Measurements from ENCODE around the gene HYAL2. TPM values are rescaled to one million over a fixed set of nuclear protein-coding genes. Genes with fewer than 3 reads are reported as not detected.

Gene HYAL2, protein sequence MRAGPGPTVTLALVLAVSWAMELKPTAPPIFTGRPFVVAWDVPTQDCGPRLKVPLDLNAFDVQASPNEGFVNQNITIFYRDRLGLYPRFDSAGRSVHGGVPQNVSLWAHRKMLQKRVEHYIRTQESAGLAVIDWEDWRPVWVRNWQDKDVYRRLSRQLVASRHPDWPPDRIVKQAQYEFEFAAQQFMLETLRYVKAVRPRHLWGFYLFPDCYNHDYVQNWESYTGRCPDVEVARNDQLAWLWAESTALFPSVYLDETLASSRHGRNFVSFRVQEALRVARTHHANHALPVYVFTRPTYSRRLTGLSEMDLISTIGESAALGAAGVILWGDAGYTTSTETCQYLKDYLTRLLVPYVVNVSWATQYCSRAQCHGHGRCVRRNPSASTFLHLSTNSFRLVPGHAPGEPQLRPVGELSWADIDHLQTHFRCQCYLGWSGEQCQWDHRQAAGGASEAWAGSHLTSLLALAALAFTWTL
- 37.2 TPM for polyA plus RNA-seq
- long read RNA-seq, donor 1, full-length matches to known transcripts: 15 of 15 reads
- long read RNA-seq, donor 1, partial matches to known transcripts: 0 of 15 reads
- long read RNA-seq, donor 1, other reads (novel, unspliced or antisense): 0 of 15 reads
- long read RNA-seq, donor 2, full-length matches to known transcripts: 22 of 22 reads
- long read RNA-seq, donor 2, partial matches to known transcripts: 0 of 22 reads
- long read RNA-seq, donor 2, other reads (novel, unspliced or antisense): 0 of 22 reads
- long read RNA-seq, donor 3: 0 reads
- long read RNA-seq, donor 4, partial matches to known transcripts: 0 of 1 reads
- long read RNA-seq, donor 4, other reads (novel, unspliced or antisense): 0 of 1 reads
- long read RNA-seq, donor 5, full-length matches to known transcripts: 14 of 14 reads
- long read RNA-seq, donor 5, partial matches to known transcripts: 0 of 14 reads
- long read RNA-seq, donor 5, other reads (novel, unspliced or antisense): 0 of 14 reads
- long read RNA-seq, donor 6, full-length matches to known transcripts: 23 of 28 reads
- long read RNA-seq, donor 6, partial matches to known transcripts: 5 of 28 reads
- long read RNA-seq, donor 6, other reads (novel, unspliced or antisense): 0 of 28 reads
- long read RNA-seq, donor 7, full-length matches to known transcripts: 12 of 12 reads
- long read RNA-seq, donor 7, partial matches to known transcripts: 0 of 12 reads
- long read RNA-seq, donor 7, other reads (novel, unspliced or antisense): 0 of 12 reads
- long read RNA-seq, donor 8, full-length matches to known transcripts: 30 of 30 reads
- long read RNA-seq, donor 8, partial matches to known transcripts: 0 of 30 reads
- long read RNA-seq, donor 8, other reads (novel, unspliced or antisense): 0 of 30 reads
- long read RNA-seq, donor 9, full-length matches to known transcripts: 27 of 27 reads
- long read RNA-seq, donor 9, partial matches to known transcripts: 0 of 27 reads
- long read RNA-seq, donor 9, other reads (novel, unspliced or antisense): 0 of 27 reads
- long read RNA-seq, donor 10, full-length matches to known transcripts: 26 of 26 reads
- long read RNA-seq, donor 10, partial matches to known transcripts: 0 of 26 reads
- long read RNA-seq, donor 10, other reads (novel, unspliced or antisense): 0 of 26 reads
- long read RNA-seq, donor 11, full-length matches to known transcripts: 13 of 13 reads
- long read RNA-seq, donor 11, partial matches to known transcripts: 0 of 13 reads
- long read RNA-seq, donor 11, other reads (novel, unspliced or antisense): 0 of 13 reads

DNA sequence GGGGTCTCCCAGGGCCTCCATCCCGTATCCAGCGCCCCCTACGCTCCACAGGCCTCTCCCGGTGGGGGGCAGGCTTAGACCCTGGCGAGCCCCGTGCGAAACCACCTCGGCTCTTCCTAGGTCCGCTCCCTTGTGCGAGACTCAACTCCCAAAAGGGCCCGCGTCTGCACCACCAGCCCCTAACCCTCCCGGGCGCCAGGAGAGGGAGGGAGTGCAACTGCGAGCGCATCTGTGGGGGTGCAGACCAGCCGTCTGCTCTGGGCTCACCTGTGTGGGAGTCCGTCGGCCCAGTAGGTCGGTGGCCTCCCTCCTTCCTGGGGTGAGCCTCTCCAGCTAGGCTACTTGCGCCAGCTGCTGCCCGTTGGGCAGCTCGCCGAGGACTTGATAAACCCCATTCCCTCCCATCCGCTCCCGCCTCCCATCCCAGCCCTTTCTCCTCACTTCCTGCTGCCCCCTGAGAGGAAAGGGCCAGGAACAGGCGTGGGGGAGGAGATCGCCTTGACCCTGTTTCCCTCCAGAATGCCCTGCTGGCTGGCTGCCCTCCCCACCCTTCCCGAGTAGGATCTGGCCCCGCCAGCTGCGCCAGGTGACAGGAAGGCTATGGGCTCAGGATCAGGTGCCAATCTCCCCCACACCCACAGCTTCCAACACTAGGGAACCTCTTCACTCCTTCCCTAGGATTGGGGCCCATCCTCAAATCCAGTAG is at the start of gene HYAL2:
TSS of gene HYAL2 (minus strand) at position 360 of the 706 bp plus-strand sequence. CDS start 2,256 bp downstream, outside the sequence.
- Histone ChIP-seq H3K27ac (ENCODE audit: low read length) (peak within 1 kb of the TSS; percentile 94), H3K27me3 (ENCODE audit: control insufficient read depth, insufficient read depth, low read length) (no peaks in the 10 kb centered on the region), H3K4me3 (ENCODE audit: low read length) (peak within 1 kb of the TSS; percentile 71), H3K4me1 (ENCODE audit: control insufficient read depth, insufficient read depth, low read length) (peaks cover 66% of the 10 kb centered on the region), H3K36me3 (ENCODE audit: control insufficient read depth, insufficient read depth, low read length) (peaks cover 38% of the 10 kb centered on the region), H3K9me3 (ENCODE audit: control insufficient read depth, low read depth, low read length) (no peaks in the 10 kb centered on the region)
- peak in 1 of 2 donors; percentile 38 for DNase-seq
- WGBS (ENCODE audit: insufficient coverage, low lambda C conversion rate): no CpG with 5 or more reads among the region's 31 CpGs

DNA sequence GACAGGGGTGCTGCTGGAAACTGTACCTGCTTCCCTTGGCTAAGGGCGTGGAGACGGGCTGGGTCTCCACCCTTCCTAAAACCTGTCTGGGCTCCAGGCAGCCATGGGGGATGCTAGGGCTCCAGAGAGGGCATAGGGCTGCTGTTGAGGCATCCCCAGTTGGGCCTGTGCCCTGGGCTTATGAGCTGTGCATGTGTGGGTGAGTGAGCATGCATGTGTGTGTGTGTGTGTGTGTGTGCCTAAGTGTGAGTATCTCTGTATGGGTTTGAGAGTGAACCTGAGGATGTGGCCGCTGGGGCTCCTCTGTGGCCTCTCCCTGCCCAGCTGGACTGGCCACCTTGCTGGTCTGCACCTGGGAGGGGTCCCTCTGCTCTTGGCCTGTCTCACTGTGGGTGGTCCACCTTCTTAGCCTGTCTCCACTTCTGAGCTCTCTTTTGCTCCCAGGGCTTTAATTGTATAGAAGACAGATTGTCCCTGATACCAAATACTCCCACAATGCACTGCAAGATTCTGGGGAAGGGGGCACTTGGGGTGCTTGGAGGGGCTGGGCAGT is 48.7 kb upstream of the HYAL2 start:
- Histone ChIP-seq H3K27me3 (ENCODE audit: control insufficient read depth, insufficient read depth, low read length) (peaks cover 4% of the 10 kb centered on the region), H3K9me3 (ENCODE audit: control insufficient read depth, low read depth, low read length) (no peaks in the 10 kb centered on the region), H3K4me1 (ENCODE audit: control insufficient read depth, insufficient read depth, low read length) (peaks cover 8% of the 10 kb centered on the region), H3K27ac (ENCODE audit: low read length) (no peak overlapping the region), H3K36me3 (ENCODE audit: control insufficient read depth, insufficient read depth, low read length) (no peaks in the 10 kb centered on the region), H3K4me3 (ENCODE audit: low read length) (no peak overlapping the region)
- no CpG with 5 or more reads among the region's 3 CpGs for WGBS (ENCODE audit: insufficient coverage, low lambda C conversion rate)
- DNase-seq: no peak

DNA sequence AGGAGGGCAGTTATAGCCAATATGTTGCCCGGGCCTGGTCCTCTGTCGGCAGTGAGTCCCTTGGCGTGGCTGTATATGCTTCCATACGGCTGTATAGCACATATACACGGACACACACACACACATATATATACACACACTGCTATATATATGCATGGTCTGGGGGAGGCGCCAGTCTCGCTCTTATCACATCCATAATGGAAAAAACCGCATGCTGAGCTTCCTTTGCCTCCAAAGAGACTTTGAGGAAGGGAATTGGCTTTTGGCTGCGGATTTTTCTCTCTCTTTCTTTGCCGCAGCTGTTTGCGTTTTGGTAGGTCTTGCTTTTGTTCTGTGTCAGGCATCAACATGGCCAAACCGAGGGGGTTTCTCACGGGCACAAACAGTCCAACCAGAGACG is 48.0 kb upstream of the HYAL2 start:
- H3K27ac ChIP-seq (ENCODE audit: low read length): no peak overlapping the region

DNA sequence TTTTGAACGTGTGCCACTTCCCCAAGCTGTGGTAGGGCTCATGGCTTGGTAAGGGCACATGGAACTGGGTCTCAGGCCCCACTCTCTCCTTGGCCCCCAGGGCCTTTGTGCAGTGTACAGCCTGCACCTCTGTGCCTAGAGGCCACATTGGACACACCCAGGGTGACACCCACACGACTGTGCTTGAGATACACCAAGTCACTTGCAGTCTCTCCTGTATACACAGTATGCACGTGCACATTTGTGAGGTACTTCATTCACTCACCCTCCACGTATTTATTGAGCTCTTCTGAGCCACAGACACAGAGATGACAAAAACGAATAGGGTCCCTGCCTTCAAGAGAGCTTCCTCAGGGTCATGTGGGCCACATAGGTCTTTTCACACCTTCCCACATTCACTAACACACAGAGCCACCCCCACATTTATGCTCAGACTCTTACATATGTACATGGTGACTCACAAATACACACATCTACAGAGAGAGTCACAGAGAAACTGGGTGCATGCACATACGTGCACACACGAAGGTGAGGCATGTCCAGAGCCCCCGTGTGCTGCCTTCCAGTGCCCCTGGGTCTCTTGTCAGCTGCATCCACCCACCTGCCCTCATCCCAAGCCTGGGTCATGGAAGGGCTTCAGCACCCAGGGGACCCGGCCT is 46.6 kb upstream of the HYAL2 start:
- Histone ChIP-seq H3K27ac (ENCODE audit: low read length) (no peak overlapping the region), H3K4me3 (ENCODE audit: low read length) (no peak overlapping the region), H3K9me3 (ENCODE audit: control insufficient read depth, low read depth, low read length) (no peaks in the 10 kb centered on the region), H3K4me1 (ENCODE audit: control insufficient read depth, insufficient read depth, low read length) (peaks cover 19% of the 10 kb centered on the region), H3K27me3 (ENCODE audit: control insufficient read depth, insufficient read depth, low read length) (no peaks in the 10 kb centered on the region), H3K36me3 (ENCODE audit: control insufficient read depth, insufficient read depth, low read length) (no peaks in the 10 kb centered on the region)
- WGBS (ENCODE audit: insufficient coverage, low lambda C conversion rate): no CpG with 5 or more reads among the region's 9 CpGs
- no peak for DNase-seq

More for the DNA sequence above, 48.0 kb upstream of the HYAL2 start:
- Histone ChIP-seq H3K9me3 (ENCODE audit: control insufficient read depth, low read depth, low read length) (no peaks in the 10 kb centered on the region), H3K4me3 (ENCODE audit: low read length) (no peak overlapping the region), H3K4me1 (ENCODE audit: control insufficient read depth, insufficient read depth, low read length) (peaks cover 10% of the 10 kb centered on the region), H3K27me3 (ENCODE audit: control insufficient read depth, insufficient read depth, low read length) (peaks cover 4% of the 10 kb centered on the region), H3K36me3 (ENCODE audit: control insufficient read depth, insufficient read depth, low read length) (no peaks in the 10 kb centered on the region)
- DNase-seq: no peak
- WGBS (ENCODE audit: insufficient coverage, low lambda C conversion rate): 100% methylated on average over 1 of the region's 14 CpGs

DNA sequence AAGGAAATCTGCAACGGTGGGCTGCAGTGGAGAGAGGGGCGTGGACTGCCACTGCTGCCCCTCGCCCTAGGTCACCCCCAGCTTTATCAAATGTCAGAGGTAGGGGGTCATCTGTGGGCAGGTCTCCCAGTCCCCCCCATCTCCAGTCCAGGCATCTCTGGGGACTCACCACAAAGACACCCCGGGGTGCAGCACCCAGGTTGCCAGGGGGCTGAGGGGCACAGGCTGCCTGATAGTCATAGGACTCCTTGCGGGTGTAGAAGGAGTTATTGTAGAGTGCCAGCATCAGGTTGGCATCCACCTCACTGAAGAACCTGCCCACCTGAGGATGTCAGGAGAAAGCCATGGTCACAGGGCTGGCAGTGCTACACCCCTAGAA is 43.3 kb upstream of the HYAL2 start:
- no peak for DNase-seq
- Histone ChIP-seq H3K36me3 (ENCODE audit: control insufficient read depth, insufficient read depth, low read length) (no peaks in the 10 kb centered on the region), H3K9me3 (ENCODE audit: control insufficient read depth, low read depth, low read length) (no peaks in the 10 kb centered on the region), H3K4me1 (ENCODE audit: control insufficient read depth, insufficient read depth, low read length) (peaks cover 11% of the 10 kb centered on the region), H3K27ac (ENCODE audit: low read length) (no peak overlapping the region), H3K4me3 (ENCODE audit: low read length) (peak overlapping the region; percentile 76), H3K27me3 (ENCODE audit: control insufficient read depth, insufficient read depth, low read length) (no peaks in the 10 kb centered on the region)
- no CpG with 5 or more reads among the region's 5 CpGs for WGBS (ENCODE audit: insufficient coverage, low lambda C conversion rate)

DNA sequence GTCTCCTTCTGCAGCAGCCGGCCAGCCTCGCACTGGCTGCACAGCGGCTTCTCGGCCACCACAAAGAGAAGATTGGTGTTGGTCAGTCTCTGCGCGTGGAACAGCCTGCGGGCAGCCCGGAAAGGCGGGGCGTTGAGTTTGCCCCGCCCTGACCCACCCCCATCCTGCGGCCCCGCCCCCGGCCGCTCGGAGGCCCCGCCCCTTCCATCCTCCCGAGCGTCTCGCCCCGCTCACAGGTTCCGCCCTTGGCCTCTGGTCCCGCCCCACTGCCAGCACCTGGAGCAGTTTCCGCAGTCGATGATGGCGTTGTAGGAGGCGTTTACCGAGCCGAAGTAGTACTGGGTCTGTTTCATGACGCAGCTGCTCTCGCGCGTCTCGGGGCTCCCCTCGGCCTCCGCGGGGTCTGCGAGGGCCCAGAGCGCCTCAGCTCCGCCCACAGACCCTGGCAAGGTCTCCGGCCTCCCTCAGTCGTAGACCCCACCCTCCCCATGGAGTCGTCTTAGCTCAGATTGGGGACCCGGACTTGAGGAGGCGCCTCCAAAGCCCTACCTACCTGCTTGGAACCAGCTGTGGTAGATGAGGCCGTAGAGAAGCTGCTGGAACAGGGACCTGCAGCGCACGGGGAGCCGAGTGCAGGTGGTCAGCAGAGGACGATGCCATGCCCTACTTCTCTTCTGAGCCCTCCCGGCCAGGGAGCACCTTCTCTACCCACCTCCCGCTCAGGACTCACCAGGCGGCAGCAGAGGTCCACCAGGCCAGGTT is 42.7 kb upstream of the HYAL2 start:
- no peaks in the 10 kb centered on the region for H3K36me3 ChIP-seq (ENCODE audit: control insufficient read depth, insufficient read depth, low read length)
- peak overlapping the region; percentile 59 for H3K27ac ChIP-seq (ENCODE audit: low read length)
- WGBS (ENCODE audit: insufficient coverage, low lambda C conversion rate): no CpG with 5 or more reads among the region's 53 CpGs
- DNase-seq: peak; percentile 88 to 92
- H3K27me3 ChIP-seq (ENCODE audit: control insufficient read depth, insufficient read depth, low read length): no peaks in the 10 kb centered on the region
- H3K4me3 ChIP-seq (ENCODE audit: low read length): peak overlapping the region; percentile 76
- no peaks in the 10 kb centered on the region for H3K9me3 ChIP-seq (ENCODE audit: control insufficient read depth, low read depth, low read length)
- peaks cover 11% of the 10 kb centered on the region for H3K4me1 ChIP-seq (ENCODE audit: control insufficient read depth, insufficient read depth, low read length)

DNA sequence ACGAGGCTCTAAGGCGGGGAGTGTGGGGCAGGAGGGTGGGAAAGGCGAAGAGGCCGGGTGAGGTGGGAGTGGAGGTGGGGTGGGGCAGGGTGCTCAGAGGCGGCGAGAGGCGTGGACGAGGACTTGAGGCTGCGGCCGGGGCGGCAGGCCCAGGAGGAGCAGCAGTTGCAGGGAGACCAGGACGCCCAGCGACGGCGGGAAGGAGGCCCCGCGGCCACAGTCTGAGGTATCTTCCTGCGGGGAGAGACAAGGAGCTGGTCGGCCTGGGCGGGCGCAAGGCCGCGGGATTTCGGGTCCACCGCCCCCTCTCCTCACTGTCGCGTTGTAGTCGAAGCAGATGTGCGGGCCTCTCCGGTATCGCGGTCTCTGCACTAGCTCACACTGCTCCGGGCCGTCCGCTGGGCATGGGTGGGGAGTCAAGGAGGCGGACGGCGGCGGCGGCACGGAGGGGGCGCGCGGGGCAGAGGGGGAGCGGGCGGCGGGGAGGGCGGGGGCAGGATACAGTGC is 42.1 kb upstream of the HYAL2 start:
- no CpG with 5 or more reads among the region's 48 CpGs for WGBS (ENCODE audit: insufficient coverage, low lambda C conversion rate)
- Histone ChIP-seq H3K36me3 (ENCODE audit: control insufficient read depth, insufficient read depth, low read length) (no peaks in the 10 kb centered on the region), H3K27me3 (ENCODE audit: control insufficient read depth, insufficient read depth, low read length) (no peaks in the 10 kb centered on the region), H3K4me3 (ENCODE audit: low read length) (peak overlapping the region; percentile 76), H3K27ac (ENCODE audit: low read length) (no peak overlapping the region), H3K9me3 (ENCODE audit: control insufficient read depth, low read depth, low read length) (no peaks in the 10 kb centered on the region), H3K4me1 (ENCODE audit: control insufficient read depth, insufficient read depth, low read length) (peaks cover 11% of the 10 kb centered on the region)
- peak in 1 of 2 donors; percentile 52 for DNase-seq

DNA sequence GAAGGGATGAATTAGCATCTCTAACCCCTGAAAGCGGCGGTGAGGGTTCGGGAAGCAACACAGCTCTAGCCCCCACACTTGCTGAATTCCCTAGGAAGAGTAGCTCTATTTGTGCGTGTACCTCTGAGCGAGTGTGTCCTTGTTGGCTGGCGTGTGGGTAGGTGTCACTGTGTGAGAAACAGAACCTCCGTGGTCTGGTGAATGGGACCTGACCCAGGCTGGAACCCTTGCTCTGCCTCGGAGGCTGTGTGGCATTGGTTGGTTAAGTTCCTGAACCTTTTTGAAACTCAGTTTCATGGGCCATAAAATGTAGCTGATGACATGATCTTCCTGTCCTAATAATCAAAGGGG is 37.2 kb upstream of the HYAL2 start:
- WGBS (ENCODE audit: insufficient coverage, low lambda C conversion rate): no CpG with 5 or more reads among the region's 8 CpGs
- H3K27ac ChIP-seq (ENCODE audit: low read length): no peak overlapping the region
- H3K9me3 ChIP-seq (ENCODE audit: control insufficient read depth, low read depth, low read length): peaks cover 6% of the 10 kb centered on the region
- H3K36me3 ChIP-seq (ENCODE audit: control insufficient read depth, insufficient read depth, low read length): peaks cover 25% of the 10 kb centered on the region
- H3K27me3 ChIP-seq (ENCODE audit: control insufficient read depth, insufficient read depth, low read length): no peaks in the 10 kb centered on the region
- peaks cover 36% of the 10 kb centered on the region for H3K4me1 ChIP-seq (ENCODE audit: control insufficient read depth, insufficient read depth, low read length)
- DNase-seq: no peak
- H3K4me3 ChIP-seq (ENCODE audit: low read length): no peak overlapping the region

Data from large intestine (tissue), 12 donors.